Stimulated activated CD4-positive, alpha-beta T cell treated with anti-CD3 and anti-CD28 coated beads, Interleukin-15, amount 100 ng/mL, for 1 hour (primary cell): Measurements from ENCODE around the gene FYCO1.

Experiments used
- DNase-seq, 2 donors: peaks; one replicate each; pipeline ENCODE4 v3.0.0-alpha.2; 2020; ENCODE audit warnings: low read depth in 1 of 2, low spot score in 1 of 2

FYCO1 gene

DNA sequence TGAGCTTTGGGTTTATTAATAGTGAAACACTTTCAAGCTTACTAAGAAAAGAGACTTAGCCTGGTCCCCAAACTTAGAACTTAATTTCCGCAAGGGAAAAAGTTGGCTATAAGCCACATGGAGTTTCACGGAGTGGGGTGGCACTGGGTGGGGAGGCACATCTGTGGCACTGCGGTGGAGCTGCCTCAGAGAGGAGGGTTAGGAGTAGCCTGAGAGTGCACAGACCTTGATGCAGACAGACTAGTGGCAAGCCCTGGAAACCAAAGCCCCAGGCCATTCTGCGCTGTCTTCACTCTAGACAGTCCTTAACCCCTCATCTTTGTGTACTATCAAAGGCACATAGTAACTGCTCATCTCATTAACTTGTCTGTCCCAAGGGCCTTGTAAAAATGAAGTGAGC is 30.4 kb downstream of the FYCO1 start:
- DNase-seq = no peak

DNA sequence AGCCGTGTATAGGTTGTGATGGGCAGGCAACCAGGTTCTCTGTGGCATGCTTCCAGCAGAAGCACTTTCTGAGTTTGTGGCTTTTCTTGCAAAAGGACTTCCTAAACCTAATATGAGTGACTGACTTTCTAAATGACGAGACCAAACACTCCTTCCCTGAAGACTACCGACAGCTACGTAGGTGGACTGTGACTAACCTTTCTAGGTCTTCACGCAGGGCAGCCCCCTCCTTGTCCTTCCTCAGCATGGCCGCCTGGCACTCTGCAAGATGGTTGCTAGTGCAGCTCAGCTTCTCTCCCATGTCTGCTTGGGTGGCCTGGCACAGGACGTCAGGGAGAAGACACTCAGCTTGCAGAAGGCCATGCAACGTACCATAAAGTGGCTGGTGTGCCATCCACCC is 31.5 kb downstream of the FYCO1 start:
- DNase-seq = no peak

DNA sequence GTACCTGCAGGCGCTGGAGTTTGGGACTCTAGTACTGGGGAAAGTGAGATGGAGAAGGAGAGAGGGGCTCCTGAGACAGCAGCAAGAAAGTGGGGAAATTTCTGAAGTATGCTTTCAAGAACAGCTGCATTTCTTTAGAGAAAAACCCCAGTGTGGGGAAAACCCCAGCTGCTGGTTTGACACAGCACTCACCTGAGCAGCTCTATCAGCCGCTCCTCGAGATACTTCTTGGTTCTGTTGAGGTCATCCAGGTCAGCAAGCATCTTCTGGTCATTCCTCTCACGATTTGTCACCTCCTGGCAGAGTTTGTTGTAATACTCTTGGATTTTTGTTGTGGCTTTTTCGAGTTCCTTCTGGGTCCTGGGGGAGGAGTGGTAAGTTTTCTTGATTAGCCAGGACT is 33.6 kb downstream of the FYCO1 start:
- DNase-seq = no peak

DNA sequence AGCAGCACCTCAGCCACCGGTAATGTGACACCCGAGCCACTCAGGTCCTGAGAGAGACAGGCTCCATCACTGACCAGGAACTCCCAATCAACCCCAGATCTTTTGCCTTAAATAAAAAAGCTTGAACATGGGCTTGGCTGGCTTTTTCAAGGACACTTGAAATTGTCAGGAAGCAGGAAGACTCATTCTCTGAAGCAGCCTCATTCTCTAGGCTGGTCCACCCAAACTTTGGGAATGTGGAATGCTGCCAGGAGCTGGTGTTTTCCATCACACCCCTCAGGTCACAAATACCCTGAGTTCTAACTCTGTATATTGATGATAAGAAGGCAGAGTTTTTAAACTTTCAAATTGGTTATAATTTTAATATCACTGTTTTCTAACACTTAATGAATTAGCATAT is 35.3 kb downstream of the FYCO1 start:
- no peak for DNase-seq

DNA sequence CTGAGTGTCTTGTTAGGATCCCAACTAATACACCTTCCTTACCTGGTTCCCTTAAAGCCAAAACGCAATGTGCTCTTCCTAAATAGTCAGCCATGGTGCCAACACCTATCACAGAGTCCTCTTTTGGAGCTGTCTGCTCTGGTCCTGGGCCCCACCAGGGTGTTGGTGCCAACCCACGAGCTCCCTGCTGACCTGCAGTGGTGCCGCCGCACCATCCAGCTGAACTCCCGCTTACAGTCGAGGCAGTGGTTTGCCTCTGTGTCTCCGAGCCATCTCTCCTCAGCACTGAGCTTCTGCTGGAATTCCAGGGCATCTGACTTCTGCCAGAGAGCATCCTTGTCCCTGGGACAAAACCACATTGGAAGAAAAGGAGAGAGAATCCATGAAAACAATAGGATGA is 36.4 kb downstream of the FYCO1 start:
- DNase-seq = no peak

DNA sequence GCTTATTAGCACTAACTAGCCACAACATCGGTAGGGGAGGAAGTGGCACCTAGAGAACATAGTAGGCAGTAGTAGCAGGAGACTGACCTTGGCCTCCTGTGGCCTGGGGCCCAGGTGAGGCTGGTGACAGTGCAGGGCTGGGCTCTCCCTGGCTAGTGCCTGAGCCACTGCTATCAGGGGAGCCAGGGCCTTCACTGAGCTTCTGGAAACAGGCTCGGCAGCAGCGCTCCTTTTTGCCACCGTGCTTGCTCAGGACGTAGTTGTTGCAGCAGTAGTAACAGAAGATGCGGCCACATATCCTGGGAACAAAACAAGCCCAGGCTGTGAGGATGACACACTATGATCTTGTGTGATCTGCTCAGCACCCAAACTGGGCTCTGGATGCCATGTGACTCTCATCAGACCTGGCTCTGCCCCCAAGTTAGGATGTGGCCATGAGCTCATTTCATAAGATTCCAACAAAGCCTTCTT is 37.3 kb downstream of the FYCO1 start:
- DNase-seq = no peak

DNA sequence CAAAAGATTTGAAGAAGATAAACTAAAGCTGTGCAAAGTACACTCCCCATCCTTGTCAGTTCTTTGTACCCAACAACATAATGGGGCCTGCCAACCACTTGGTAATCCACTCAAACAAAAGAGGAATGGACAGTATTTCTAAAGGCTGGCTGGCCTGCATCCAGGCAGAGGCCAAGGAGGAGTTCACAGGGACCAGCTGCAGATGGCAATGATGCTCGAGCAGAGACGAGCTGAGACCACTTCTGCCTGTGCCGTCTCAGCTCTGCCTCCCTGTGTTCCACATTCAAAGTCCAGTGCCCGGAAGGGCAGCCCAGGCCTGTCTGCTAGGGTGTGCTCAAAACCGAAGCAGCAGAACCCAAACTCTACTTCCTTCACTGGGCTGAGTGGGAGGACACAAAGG is 38.0 kb downstream of the FYCO1 start:
- no peak for DNase-seq

DNA sequence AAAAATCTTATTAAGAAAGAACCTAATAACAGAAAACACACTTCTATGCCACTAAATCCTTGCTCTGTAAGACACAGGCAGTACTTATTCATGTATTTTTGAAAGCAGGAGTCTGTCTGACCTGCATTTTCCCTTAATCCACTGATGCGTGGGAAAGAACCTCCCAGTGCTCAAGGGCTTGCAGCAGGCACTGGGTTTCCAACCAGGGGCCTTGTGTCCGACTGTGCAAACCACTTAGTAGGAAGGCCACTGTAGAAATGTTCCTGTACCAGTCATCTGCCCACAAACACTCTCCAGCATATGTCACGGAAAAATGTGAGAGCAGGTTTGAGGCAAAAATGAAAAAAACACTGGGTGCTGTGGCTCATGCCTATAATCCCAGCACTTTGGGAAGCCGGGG is 39.9 kb downstream of the FYCO1 start:
- DNase-seq = no peak

DNA sequence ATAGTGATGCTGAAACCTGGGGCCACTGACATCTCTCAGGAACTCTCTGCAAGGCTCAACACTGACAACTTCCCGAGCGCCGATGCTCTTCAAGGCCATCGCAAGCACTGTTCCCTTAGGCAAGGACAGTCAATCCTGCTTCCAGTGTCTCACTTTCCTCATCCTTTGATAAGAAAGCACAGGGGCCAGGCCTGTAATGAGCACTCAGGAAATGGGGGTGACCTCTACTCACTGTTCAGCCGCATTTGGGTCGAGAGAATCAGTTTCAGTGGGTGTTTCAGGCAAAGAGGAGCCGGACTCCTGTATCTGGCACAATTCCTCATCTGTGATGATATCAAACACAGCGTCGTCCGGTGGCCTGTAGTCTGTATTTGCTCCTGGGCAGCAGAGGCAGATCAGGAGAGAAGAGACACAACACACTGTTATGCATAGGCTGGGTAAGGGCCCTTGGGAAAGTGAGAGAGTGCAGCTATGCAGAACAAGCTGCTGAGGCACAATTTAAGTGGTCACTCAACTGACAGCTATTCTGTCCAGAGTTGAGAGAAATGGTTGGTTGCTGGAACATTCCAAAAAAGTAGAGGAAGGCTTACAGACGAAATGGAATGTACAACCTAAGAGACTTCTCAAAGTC is 40.5 kb downstream of the FYCO1 start:
- DNase-seq = no peak

DNA sequence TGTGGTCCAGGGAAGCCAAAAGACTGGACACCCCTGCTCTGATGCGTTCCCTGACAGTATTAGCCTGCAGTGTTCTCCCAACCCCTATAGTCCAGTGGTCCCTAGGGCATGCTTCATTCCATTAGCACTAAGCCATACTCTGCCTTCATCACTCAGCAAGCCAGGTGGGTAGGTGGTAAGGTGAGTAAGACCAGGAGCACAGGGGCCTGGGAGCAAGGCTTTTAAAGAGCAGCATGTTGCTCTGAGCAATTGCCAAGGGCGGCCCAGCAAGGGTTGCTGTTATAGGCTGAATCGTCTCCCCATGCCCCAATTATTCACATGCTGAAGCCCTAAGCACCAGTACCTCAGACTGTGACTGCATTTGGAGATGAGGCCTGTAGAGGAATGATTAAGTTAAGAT is 41.3 kb downstream of the FYCO1 start:
- no peak for DNase-seq

DNA sequence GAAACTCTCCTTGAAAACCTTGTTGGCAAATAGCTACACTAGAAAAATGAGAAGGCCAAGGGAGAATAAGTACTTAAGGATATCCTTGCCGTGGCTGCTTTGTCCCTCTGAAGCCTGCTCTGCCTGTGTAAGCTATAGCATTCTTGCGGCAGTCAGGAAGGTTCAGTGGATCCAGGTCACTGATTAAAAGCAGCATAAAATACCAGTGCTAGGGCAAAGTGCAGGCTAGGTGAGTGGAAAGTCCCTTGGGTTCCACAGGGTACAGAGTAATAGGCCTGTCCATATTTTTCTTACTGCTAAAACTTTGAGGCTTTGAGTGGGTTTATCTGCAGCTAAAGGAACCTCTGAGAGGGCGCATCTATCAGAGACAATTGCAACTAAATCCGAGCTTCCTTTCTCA is 42.1 kb downstream of the FYCO1 start:
- DNase-seq = no peak

DNA sequence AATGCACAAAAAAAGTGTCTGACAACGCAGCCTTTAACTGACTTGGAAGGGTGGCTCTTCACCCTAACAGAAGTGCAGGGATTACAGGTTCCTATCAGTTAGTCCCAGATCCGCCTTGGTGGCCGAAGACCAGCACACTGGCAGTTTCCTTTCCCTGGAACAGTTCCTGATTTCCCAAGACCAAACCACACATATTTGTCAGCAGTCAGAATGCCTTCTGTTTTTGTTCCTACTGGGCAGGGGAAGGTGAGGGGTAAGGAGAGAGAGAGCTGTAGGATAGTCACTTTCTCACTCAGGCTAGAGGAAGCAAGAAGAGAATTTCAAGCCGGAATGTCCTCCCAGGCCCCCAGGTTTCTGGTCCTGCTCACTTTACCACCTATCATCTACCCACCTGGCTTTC is 43.2 kb downstream of the FYCO1 start:
- no peak for DNase-seq

DNA sequence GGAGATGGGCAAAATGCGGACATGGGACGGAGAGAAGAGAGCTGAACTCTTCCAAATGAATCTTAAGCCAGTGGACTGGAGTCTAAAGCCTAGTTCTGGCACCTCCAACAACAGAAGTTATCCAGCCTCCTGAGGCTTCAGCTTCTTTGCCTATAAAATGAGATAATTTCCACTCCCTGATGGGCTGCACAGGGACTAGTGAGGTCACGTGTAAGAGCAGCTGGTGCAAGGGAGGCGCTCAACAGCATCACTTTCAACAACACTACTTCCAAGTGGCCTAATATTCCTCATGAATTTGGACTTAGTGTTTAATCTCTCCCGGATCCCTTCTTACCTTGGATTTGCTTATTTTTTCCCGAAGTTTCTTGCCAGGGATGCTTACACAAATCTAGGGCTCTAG is 43.7 kb downstream of the FYCO1 start:
- DNase-seq = no peak

DNA sequence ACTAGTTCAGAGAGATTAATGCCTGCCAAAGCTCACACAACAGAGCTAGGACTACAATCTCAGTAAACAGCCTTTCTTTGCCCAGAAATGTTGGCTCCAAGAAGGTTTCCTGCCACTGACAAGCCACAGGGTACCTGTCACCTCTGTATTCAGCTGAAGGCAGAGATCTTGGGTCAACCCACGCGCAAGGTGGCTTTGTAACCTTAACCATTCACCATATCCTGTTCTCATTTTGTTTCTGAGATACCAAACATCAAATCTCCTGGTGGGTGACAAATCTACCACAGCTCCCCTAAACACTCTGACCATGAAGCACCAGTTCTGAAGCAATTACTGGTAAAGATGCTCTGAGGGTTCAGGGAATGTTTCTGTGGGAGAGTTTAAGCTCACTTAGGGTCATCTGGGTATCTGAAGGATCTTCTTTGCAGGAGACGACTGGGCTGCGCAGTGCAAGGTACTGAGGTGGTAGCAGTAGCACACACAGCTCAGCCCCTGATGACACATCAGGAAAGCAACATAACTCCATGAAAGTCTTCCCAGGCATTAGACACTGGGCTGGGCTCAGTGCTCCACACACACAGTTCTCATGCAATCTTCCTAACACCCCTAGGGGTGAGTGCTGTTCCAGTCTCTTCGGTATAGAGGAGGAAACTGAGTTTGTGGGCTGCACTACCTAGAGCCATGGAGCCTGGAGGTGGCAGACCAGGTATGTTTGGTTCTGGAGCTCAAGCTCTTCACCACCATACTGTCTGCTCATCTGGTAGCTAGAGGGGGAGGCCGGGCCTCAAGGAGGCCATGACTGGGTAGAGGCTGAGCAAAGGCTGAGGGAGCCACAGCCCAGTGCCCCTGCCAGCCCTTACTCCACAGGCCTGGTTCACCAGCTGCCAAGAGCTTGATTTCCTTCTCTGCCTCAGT is 44.7 kb downstream of the FYCO1 start:
- no peak for DNase-seq

DNA sequence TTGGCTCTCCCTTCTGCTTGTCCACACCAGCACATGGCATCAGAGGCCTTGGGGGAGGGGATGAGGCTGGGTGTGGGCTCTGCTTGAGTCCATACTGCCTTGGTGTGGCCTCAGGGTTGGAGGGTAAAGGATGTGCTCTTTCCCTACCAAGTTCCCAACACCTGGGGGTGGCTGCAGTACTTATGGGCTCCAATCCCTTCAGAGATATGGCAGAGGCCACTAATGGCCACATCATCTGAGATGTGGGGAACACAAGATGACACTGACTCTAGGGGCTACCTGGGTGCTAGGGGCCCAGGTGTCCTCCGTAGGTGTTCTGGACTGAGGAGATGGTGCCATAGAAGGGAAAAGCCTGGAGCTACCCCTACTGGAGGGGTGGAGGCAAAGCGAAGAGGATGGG is 45.5 kb downstream of the FYCO1 start:
- DNase-seq = no peak

DNA sequence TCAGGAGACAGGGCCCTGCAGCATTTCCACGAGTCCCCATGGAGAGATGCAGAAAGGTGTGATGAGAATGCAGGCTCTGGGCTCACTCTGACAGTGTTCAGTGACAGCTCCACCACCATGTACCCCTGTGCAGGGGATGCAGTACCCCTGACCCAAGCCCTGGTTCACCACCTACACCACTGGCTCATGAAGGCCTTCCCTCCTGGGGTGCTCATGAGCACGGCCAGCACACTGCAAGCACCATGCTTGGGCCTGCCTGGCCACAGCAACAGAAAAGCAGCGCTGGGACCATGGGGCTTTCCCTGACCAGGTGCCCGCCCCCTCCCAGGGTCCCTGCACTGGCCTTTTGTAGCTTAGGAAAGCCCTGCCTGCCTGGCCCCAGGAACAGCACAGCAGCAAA is 46.2 kb downstream of the FYCO1 start:
- no peak for DNase-seq

DNA sequence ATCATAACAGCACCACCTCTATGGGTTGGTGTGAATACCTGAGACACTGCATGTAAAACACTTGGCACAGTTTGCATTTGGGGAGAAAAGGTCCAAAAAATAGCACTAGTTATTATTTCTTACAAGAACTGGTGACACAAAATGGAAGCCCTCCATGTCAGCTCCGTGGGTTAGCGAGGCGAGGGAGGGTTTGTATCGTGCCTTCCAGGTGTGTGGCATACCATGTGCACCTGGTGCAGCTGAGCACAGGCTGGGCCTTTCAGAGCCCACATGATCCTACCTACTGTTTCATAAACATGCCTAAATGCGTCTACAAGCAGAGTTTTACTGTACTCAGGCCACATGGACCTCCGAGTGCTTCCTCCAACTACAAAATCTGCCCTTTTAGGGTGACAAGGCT is 46.7 kb downstream of the FYCO1 start:
- DNase-seq = no peak

DNA sequence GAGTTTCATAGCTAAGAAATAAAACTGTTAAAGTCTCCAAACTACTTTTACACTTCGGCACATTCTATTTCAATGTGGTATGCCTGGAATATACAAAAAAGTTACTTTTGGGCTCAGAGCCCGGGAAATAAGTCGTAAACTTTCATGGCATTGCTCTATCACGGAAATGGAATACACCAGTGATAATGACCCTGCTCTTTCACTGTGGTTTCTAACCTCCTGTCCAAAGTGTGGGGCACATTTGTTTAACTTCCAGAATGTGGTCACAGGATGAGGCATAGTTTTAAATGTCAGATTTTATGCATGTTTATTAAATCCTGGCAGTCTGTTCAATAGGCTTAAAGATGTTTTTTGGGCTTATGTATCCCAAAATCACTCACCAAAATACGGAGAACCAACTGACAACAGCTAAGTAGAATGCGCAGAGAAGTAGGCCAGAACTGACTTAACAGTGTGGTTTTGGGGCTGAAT is 47.3 kb downstream of the FYCO1 start:
- no peak for DNase-seq

DNA sequence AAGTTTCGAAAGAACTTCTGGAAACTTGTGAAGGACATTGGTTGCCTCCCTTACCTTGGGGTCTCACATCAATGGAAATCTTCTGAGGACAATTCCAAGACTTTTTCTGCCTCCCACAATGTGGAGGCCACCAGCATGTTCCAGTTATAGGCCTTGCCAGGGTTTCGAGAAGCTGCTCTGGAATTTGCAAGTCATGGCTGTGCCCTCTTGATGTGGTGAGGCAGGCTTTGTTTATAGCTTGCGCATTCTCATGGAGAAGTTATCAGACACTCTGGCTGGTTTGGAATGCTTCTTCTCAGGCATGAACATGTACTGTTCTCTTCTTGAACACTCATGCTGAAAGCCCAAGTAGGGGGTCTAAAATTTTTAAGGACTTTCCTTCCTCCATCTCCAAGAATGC is 48.3 kb downstream of the FYCO1 start:
- no peak for DNase-seq

DNA sequence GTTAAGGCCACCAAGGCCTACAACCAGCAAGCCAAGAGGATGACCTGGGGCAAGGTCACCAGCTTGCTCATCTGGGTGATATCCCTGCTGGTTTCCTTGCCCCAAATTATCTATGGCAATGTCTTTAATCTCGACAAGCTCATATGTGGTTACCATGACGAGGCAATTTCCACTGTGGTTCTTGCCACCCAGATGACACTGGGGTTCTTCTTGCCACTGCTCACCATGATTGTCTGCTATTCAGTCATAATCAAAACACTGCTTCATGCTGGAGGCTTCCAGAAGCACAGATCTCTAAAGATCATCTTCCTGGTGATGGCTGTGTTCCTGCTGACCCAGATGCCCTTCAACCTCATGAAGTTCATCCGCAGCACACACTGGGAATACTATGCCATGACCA is 48.7 kb downstream of the FYCO1 start:
- DNase-seq = no peak

DNA sequence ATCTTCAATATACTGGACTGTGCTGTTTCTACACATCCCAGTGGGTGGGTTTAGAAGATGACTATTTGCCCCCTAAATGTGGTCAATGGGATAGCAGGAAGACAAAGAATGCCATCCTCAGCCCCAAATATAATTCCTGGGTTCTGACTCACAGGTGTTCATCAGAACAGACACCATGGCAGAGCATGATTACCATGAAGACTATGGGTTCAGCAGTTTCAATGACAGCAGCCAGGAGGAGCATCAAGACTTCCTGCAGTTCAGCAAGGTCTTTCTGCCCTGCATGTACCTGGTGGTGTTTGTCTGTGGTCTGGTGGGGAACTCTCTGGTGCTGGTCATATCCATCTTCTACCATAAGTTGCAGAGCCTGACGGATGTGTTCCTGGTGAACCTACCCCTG is 49.3 kb downstream of the FYCO1 start:
- DNase-seq = no peak

DNA sequence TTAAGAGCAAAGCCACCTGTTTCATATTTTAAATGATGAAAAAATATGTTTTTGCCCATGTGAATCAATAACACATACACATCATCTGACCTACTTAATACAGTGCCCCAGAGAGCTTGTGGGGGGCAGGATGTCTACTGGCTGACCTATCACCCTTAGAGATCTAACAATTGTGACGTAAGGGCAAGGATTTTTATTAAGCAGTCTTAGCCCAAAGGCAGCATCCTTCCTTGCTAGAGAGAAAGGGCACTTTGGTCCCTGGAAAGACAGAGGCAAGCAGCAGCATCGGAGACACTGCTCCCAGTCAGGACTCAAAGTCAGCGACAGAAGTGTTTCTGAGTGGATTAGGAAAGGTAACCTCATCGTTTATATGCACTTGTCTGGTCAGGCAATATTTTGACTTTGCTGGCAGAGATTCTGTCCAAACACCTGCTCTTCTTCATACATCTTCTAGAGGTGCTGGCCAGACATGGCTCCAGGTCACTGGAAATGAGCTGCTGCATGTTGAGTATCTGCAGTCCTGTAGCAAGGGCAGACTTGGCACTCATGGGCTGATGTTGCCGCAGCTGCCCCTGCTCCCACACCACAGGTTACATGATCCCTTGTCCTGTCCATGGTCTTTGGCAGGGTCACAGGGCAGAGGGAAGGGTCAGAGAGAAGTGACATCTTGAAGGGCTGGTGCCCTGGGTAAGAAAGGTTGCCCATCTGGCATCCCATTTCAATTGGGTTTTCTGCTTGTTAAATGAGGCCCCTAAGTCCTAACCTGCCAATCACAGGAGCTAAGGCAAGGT is 50.6 kb downstream of the FYCO1 start:
- DNase-seq = no peak
